ENCODE results near the gene AP2B1.
"Not testable (repeated sequence)": the region's sequence is repeated elsewhere in the genome, so short reads cannot be mapped to it uniquely, and the experiment has no call there.

AP2B1 gene

DNA sequence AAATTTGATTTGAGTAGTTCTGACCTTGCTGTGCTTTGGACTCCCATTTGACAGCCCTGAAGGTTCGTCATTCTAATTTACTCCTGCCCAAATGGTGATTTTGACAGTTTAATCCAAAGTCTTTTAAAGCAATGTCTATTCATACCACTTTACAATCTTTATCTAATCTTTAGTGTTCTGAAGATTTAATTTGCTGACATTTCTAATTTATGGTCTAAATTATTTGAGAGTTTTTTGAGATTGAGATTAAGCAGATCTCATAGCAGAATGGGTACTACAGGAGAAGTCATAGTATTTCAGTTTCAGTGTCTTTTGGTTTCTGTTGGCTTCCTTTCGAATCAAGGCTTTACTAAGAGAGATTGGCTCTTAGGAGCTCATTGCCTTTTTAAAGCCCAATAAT lies 111.7 kb downstream of the AP2B1 start:
- Histone ChIP-seq H3K36me3 (ENCODE audit: insufficient read depth, low read length) (peaks cover 49% of the 10 kb centered on the region), H3K4me3 (ENCODE audit: low read length) (no peak overlapping the region), H3K4me1 (ENCODE audit: insufficient read depth, low read length) (no peaks in the 10 kb centered on the region), H3K9me3 (ENCODE audit: low read length) (no peaks in the 10 kb centered on the region), H2AFZ (ENCODE audit: low read depth, low read length) (no peak overlapping the region), H3K27me3 (ENCODE audit: insufficient read depth, low read length) (no peaks in the 10 kb centered on the region)

DNA sequence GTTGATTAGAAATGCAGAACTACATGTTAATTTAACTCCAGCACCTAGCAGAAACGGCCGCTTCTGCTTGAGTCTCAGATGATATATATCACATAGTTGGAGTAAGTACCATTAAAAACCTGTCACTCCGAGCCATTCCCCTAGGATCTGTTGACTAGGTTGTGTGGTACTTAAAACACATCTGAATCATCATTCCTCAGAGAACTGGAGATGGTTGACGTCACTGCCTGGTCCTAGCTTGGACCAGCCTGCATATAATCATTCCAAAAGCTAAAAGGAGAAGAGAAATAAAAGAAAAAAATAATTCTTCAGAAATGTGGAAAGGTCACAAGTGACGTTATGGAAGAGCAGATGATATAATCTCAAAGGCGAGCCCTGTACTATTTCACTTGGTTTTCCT lies 113.0 kb downstream of the AP2B1 start:
- no peaks in the 10 kb centered on the region for H3K4me1 ChIP-seq (ENCODE audit: insufficient read depth, low read length)
- H3K27me3 ChIP-seq (ENCODE audit: insufficient read depth, low read length): no peaks in the 10 kb centered on the region
- no peaks in the 10 kb centered on the region for H3K9me3 ChIP-seq (ENCODE audit: low read length)
- no peak overlapping the region for H2AFZ ChIP-seq (ENCODE audit: low read depth, low read length)
- no peak overlapping the region for H3K4me3 ChIP-seq (ENCODE audit: low read length)
- H3K36me3 ChIP-seq (ENCODE audit: insufficient read depth, low read length): peaks cover 36% of the 10 kb centered on the region

- Histone ChIP-seq H3K36me3 (ENCODE audit: insufficient read depth, low read length) (peaks cover 25% of the 10 kb centered on the region), H2AFZ (ENCODE audit: low read depth, low read length) (no peak overlapping the region), H3K4me1 (ENCODE audit: insufficient read depth, low read length) (no peaks in the 10 kb centered on the region), H3K4me3 (ENCODE audit: low read length) (no peak overlapping the region), H3K9me3 (ENCODE audit: low read length) (no peaks in the 10 kb centered on the region), H3K27me3 (ENCODE audit: insufficient read depth, low read length) (no peaks in the 10 kb centered on the region)
Observed at GRCh38 chr17:35701491-35701890, 114.4 kb downstream of the AP2B1 start.

DNA sequence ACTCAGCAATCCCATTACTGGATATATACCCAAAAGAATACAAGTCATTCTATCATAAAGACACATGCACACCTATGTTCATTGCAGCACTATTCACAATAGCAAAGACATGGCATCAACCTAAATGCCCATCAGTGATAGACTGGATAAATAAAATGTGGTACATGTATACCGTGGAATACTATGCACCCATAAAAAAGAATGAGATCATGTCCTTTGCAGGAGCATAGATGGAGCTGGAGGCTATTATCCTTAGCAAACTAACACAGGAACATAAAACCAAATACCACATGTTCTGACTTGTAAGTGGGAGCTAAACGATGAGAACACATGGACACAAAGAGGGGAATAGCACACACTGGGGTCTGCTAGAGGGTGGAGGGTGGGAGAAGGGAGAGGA lies 116.2 kb downstream of the AP2B1 start:
- not testable (repeated sequence) for H3K27me3 ChIP-seq (ENCODE audit: insufficient read depth, low read length); H2AFZ ChIP-seq (ENCODE audit: low read depth, low read length); H3K9me3 ChIP-seq (ENCODE audit: low read length); H3K4me1 ChIP-seq (ENCODE audit: insufficient read depth, low read length); H3K4me3 ChIP-seq (ENCODE audit: low read length)
- H3K36me3 ChIP-seq (ENCODE audit: insufficient read depth, low read length): peaks cover 14% of the 10 kb centered on the region

- no peaks in the 10 kb centered on the region for H3K9me3 ChIP-seq (ENCODE audit: low read length)
- H2AFZ ChIP-seq (ENCODE audit: low read depth, low read length): no peak overlapping the region
- H3K36me3 ChIP-seq (ENCODE audit: insufficient read depth, low read length): peaks cover 22% of the 10 kb centered on the region
- H3K27me3 ChIP-seq (ENCODE audit: insufficient read depth, low read length): no peaks in the 10 kb centered on the region
- no peaks in the 10 kb centered on the region for H3K4me1 ChIP-seq (ENCODE audit: insufficient read depth, low read length)
- H3K4me3 ChIP-seq (ENCODE audit: low read length): no peak overlapping the region
Observed at GRCh38 chr17:35705230-35705629, 118.1 kb downstream of the AP2B1 start.

GRCh38 chr17:35705705-35706104 lies 118.6 kb downstream of the AP2B1 start:
- no peaks in the 10 kb centered on the region for H3K9me3 ChIP-seq (ENCODE audit: low read length)
- no peaks in the 10 kb centered on the region for H3K27me3 ChIP-seq (ENCODE audit: insufficient read depth, low read length)
- no peak overlapping the region for H3K4me3 ChIP-seq (ENCODE audit: low read length)
- H3K36me3 ChIP-seq (ENCODE audit: insufficient read depth, low read length): peaks cover 22% of the 10 kb centered on the region
- no peak overlapping the region for H2AFZ ChIP-seq (ENCODE audit: low read depth, low read length)
- no peaks in the 10 kb centered on the region for H3K4me1 ChIP-seq (ENCODE audit: insufficient read depth, low read length)

GRCh38 chr17:35708149-35708548 lies 121.0 kb downstream of the AP2B1 start:
- Histone ChIP-seq H3K36me3 (ENCODE audit: insufficient read depth, low read length) (peaks cover 29% of the 10 kb centered on the region), H2AFZ (ENCODE audit: low read depth, low read length) (no peak overlapping the region), H3K4me3 (ENCODE audit: low read length) (no peak overlapping the region), H3K9me3 (ENCODE audit: low read length) (no peaks in the 10 kb centered on the region), H3K4me1 (ENCODE audit: insufficient read depth, low read length) (peaks cover 4% of the 10 kb centered on the region), H3K27me3 (ENCODE audit: insufficient read depth, low read length) (no peaks in the 10 kb centered on the region)

DNA sequence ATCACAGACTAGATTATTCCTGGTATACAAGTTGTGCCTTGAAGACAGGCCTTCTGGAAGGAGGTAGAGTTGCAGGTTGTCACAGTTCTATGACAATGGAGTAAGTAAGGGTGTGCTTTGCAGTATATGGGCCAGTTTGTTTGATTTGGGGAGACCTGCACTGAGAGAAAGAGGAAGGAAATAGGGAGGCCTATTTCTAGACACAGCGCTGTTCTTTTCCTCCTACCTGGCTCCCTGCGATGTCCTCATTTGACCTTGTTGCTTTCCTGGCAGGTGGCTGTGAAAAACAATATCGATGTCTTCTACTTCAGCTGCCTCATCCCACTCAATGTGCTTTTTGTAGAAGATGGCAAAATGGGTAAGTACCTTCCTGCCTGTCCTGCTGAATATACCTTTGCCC lies 121.8 kb downstream of the AP2B1 start:
- H3K27me3 ChIP-seq (ENCODE audit: insufficient read depth, low read length): no peaks in the 10 kb centered on the region
- H3K36me3 ChIP-seq (ENCODE audit: insufficient read depth, low read length): peaks cover 29% of the 10 kb centered on the region
- H3K4me1 ChIP-seq (ENCODE audit: insufficient read depth, low read length): peaks cover 12% of the 10 kb centered on the region
- H3K9me3 ChIP-seq (ENCODE audit: low read length): no peaks in the 10 kb centered on the region
- H3K4me3 ChIP-seq (ENCODE audit: low read length): no peak overlapping the region
- H2AFZ ChIP-seq (ENCODE audit: low read depth, low read length): no peak overlapping the region

DNA sequence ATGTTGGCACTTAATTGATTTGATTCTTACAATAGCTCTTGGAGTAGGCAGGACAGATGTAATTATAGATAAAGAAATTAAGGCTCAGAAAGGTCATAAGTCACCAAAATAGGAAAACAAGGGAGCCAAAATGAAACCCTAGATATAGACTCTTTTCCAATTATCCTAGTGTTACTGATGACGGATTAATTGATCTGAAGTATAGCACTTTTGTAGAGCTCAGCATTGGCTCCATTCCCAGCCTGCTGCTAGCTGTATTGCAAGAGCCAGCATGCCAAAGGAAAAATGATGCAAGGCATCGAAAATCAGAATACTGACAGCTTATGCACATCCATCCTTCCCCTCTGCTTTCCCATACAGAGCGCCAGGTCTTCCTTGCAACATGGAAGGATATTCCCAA lies 122.8 kb downstream of the AP2B1 start:
- H3K4me3 ChIP-seq (ENCODE audit: low read length): no peak overlapping the region
- peaks cover 21% of the 10 kb centered on the region for H3K4me1 ChIP-seq (ENCODE audit: insufficient read depth, low read length)
- no peak overlapping the region for H2AFZ ChIP-seq (ENCODE audit: low read depth, low read length)
- no peaks in the 10 kb centered on the region for H3K27me3 ChIP-seq (ENCODE audit: insufficient read depth, low read length)
- no peaks in the 10 kb centered on the region for H3K9me3 ChIP-seq (ENCODE audit: low read length)
- peaks cover 29% of the 10 kb centered on the region for H3K36me3 ChIP-seq (ENCODE audit: insufficient read depth, low read length)

DNA sequence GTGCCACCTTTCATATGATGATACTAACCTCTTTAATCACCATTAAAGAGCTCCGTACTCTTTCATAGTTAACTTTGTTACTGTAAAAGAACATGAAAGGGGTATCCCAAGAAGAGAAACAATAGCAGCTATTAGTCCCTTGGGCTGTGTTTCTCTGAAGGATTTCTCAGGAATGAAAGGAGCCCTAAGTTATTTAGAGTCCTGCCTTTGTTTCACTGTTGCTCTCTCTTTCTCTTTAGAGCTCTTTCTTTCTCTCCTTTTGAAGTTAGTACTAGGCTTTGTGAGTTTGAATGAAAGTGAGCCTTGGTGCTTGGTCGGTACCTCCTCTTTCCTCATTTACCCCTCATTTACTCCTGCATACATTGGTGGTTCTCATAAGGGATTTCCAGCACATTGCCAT lies 123.8 kb downstream of the AP2B1 start:
- Histone ChIP-seq H3K27me3 (ENCODE audit: insufficient read depth, low read length) (no peaks in the 10 kb centered on the region), H3K4me3 (ENCODE audit: low read length) (no peak overlapping the region), H2AFZ (ENCODE audit: low read depth, low read length) (no peak overlapping the region), H3K36me3 (ENCODE audit: insufficient read depth, low read length) (peaks cover 29% of the 10 kb centered on the region), H3K4me1 (ENCODE audit: insufficient read depth, low read length) (peaks cover 32% of the 10 kb centered on the region), H3K9me3 (ENCODE audit: low read length) (no peaks in the 10 kb centered on the region)

DNA sequence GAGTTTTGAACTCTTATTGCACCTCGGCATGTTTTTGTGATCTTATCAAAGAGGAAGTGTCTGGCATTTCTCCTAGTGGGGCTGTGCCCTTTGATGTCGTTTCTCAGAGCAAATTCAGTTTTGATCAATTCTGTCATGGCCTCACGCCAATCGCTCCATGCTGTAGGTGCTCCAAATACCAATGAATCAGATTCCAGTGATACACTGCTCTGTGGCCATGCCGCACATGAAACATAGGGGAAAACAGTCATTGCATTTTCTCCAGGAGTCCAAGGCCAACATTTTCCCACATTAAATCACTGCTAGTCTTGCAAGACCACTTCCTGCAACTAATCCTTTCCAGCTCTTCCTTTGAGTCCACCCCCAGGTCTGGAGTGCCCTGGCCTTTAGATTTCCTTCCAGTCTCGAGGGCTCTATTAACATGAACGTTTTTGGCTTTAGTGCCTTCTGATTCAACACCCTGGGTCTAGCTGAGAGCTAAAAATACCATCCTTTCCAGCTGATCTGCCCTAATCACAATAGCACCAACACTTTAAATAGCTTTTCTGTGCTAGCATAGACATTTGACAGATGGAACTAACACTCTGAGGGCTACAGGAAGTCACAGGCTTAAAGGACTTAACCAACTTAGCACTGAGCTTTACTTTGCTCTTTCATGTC lies 126.1 kb downstream of the AP2B1 start:
- H3K36me3 ChIP-seq (ENCODE audit: insufficient read depth, low read length): peaks cover 41% of the 10 kb centered on the region
- no peak overlapping the region for H3K4me3 ChIP-seq (ENCODE audit: low read length)

DNA sequence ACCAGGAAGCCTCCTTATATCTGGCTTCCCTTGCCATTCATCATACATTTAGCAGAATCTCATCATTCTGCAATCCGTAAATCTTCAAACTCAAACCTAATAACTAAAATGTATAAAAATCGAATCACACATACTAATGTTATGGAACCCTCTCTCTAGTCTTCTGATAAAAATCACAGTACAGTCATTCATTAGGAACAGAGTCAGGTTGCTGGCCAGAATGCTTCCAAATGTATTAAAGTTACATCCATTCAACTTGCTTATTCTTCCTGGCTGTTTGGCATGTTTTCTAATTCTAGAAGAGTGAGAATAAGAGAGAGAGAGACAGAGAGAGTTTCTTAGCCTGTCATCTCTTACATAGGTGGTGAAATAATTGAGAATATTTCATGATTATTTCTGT lies 127.9 kb downstream of the AP2B1 start:
- H3K36me3 ChIP-seq (ENCODE audit: insufficient read depth, low read length): peaks cover 33% of the 10 kb centered on the region
- H3K4me1 ChIP-seq (ENCODE audit: insufficient read depth, low read length): peaks cover 35% of the 10 kb centered on the region
- H3K27me3 ChIP-seq (ENCODE audit: insufficient read depth, low read length): no peaks in the 10 kb centered on the region
- no peak overlapping the region for H3K4me3 ChIP-seq (ENCODE audit: low read length)
- H3K9me3 ChIP-seq (ENCODE audit: low read length): no peaks in the 10 kb centered on the region
- no peak overlapping the region for H2AFZ ChIP-seq (ENCODE audit: low read depth, low read length)

More for the DNA sequence above, 126.1 kb downstream of the AP2B1 start:
- Histone ChIP-seq H3K9me3 (ENCODE audit: low read length) (no peaks in the 10 kb centered on the region), H3K27me3 (ENCODE audit: insufficient read depth, low read length) (no peaks in the 10 kb centered on the region), H2AFZ (ENCODE audit: low read depth, low read length) (no peak overlapping the region), H3K4me1 (ENCODE audit: insufficient read depth, low read length) (peaks cover 35% of the 10 kb centered on the region)

- H3K4me1 ChIP-seq (ENCODE audit: insufficient read depth, low read length): peaks cover 35% of the 10 kb centered on the region
- peaks cover 30% of the 10 kb centered on the region for H3K36me3 ChIP-seq (ENCODE audit: insufficient read depth, low read length)
Observed at GRCh38 chr17:35715416-35715815, 128.3 kb downstream of the AP2B1 start.

GRCh38 chr17:35716173-35716572 lies 129.1 kb downstream of the AP2B1 start:
- Histone ChIP-seq H3K4me3 (ENCODE audit: low read length) (no peak overlapping the region), H3K4me1 (ENCODE audit: insufficient read depth, low read length) (peaks cover 35% of the 10 kb centered on the region), H3K9me3 (ENCODE audit: low read length) (no peaks in the 10 kb centered on the region), H2AFZ (ENCODE audit: low read depth, low read length) (no peak overlapping the region), H3K36me3 (ENCODE audit: insufficient read depth, low read length) (peaks cover 22% of the 10 kb centered on the region), H3K27me3 (ENCODE audit: insufficient read depth, low read length) (no peaks in the 10 kb centered on the region)

More at GRCh38 chr17:35715416-35715815, 128.3 kb downstream of the AP2B1 start:
- Histone ChIP-seq H3K4me3 (ENCODE audit: low read length) (no peak overlapping the region), H3K9me3 (ENCODE audit: low read length) (no peaks in the 10 kb centered on the region), H2AFZ (ENCODE audit: low read depth, low read length) (no peak overlapping the region), H3K27me3 (ENCODE audit: insufficient read depth, low read length) (no peaks in the 10 kb centered on the region)
